GM18907 (cell line): ENCODE data around the gene UGT3A2.

ENCODE experiments used
- ATAC-seq: cut with Tn5 transposase; IDR thresholded peaks from one replicate; pipeline ENCODE4 v1.9.1; 2021; ENCODE audit warnings: mild to moderate bottlenecking, moderate library complexity; ENCODE audit not compliant: unreplicated experiment

The UGT3A2 gene

GRCh38 chr5:36066540-36067210 lies at the start of gene UGT3A2:
Gene UGT3A2 (minus strand): TSS chr5:36066882. CDS start chr5:36066789, 93 bp downstream.
- ATAC-seq, result no peak

DNA sequence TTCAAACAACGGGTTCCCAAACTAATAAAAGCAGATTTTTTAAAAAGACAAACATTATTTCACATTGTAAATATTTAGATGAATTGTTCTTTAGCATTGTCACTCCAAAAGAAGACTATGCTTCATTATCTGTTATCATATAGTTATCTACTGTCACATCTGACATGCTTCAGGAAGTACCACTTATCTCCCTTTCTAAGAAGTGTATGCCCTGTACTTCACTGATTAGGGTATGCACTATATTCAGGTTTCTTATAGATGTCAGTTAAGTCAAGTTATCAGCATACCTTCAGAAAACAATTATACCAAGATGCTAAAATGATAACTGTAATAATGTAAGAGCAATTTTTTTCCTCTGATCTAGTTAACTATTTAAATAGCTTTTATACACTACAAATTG lies 44.6 kb upstream of the UGT3A2 start:
- ATAC-seq, result no peak

GRCh38 chr5:36108758-36109460 lies 42.2 kb upstream of the UGT3A2 start:
- no peak for ATAC-seq

- ATAC-seq, result no peak
These were observed 39.1 kb upstream of the UGT3A2 start for GRCh38 chr5:36105819-36106218.

DNA sequence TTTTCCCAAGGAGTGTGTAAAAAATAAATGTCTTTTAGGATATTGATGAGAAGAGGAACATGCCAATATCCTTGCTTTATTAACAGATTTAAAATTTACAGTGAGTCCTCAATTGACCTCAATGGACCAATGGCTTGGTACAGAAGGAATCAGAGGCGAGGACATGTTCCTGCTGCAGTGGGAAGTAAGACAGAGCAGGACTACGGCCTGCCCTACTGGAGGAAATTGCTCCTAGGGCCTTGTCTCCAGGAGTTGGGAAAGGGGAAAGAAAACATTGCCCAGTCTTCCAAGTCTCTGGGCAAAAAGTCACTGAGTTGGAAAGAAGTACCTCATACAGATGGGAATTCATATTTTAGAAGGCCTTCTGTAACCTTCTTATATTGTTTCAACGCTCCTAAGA lies 33.1 kb upstream of the UGT3A2 start:
- no peak for ATAC-seq

- no peak for ATAC-seq
These were observed 29.8 kb upstream of the UGT3A2 start for GRCh38 chr5:36096486-36096885.

DNA sequence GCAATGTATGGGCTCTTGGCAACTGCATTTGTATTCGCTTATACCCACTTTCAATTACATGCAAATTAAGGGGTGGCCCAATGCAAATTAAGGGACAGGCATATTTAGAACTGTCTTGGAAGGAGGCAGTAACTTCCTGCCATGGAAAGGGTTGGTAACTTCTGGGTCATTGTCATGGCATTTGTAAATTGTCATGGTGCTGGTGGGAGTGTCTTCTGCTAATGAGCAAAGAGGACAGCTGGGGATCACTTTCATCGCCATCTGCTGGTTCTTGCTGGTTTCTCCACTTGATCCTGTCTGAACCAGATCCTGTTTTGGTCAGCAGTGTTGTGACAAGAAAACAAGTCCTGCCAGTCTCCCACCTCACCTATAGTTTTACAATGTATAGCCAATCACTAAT lies 23.3 kb upstream of the UGT3A2 start:
- peak; percentile 75 for ATAC-seq

DNA sequence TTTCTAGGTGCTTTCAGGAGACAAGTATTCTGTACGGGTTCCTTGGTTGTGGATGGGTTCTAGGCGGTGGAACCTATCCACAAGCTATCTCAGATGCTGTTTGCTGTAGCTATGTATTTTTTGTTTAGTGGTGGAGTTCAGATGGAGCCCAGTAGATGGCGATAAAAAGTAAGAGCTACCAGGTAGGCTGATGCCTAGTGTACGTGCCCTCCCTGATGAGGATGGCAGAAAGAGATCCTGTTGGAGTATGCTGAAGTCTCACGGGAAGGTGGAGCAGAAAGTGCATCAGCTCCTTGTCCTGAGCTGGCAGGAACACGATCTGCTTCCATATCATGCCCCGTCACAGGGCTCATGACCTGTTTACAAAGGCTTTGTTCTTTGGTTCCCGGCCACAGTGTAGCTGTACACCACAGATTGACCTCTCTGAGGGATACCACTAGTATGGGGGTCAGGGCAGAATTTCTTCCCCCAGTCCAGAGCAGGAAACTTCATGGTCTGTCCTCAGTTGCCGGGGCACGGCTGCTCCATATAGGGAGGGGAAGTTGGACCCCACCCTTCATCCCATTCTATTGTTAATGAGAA lies 12.6 kb upstream of the UGT3A2 start:
- peak; percentile 97 for ATAC-seq

DNA sequence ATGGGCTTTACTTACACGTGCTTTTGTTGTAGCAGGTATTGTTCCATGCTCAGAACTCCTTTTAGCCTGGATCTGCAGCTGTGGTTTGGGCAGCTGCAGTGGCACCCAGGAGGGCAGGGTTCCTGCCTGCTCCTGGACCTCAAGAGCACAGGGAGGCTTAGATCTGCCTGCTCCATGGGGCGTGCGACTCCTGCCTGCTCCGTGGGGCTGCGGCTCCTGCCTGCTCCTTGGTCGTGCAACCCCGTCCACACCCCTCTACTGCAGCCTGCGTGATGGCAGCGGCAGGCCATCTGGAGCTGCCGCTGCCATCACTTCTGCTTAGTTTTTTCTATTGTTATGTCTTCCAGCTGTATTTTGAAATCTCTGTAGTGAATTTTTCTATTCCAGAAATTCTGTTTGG lies 11.7 kb upstream of the UGT3A2 start:
- ATAC-seq, result no peak

DNA sequence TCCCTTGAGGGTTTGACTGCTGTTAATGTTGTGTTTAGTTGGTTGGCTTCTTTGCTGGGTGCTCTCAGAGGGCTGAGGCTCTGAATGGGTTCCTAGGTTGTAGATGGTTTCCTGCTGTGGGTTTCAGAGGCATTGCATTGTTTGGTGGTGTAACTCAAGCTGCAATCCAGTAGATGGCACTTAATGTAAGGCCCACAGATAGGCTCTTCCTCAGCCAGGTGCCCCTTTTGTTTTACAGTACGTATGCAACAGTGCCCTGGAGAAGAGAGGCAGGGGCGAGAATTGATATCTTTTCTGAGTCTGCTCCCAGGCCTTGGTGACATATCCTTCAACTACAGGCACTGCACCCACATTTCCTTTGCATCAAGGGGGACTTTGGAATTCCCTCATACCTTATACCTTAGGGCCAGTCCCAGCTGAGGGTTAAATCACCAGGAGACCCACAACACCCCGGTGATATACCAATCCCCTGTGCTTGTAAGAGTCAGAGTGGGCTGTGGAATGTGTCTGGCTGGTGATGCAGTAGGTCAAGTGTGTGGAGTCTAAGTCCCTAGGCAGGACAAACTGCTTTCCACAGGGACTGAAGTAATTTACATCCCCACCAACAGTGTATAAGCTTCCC lies 7.0 kb upstream of the UGT3A2 start:
- peak; percentile 89 for ATAC-seq

- peak; percentile 74 for ATAC-seq
These were observed 4.2 kb upstream of the UGT3A2 start for GRCh38 chr5:36070687-36071571.

- ATAC-seq, result no peak
These were observed 2.1 kb upstream of the UGT3A2 start for GRCh38 chr5:36068751-36069281.

DNA sequence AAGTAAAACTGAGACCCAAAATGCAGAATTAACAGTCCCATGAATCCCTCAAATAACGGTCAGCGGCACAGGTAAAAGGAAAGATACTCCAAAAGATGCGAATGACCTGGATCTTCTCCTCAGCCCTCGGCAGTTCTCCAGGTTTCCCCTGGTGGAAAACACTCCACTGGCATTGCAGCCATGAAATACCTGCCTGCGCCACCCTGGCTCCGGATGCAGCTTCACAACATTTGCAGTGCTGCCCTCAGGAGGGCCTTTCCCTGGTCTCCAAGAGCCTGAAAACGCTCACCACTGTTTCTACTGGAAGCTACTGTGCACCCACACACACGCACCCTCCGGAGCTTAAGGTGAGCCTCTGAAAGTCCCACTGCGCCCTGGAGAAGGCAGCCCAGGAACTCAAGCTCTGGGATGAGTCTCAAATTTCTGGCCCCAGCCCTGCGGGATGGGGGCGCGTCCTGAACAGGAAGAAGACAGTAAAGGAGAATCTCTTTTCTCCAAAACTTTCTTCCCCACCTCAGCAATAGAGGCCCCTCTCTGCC lies 612 bp downstream of the UGT3A2 start:
- no peak for ATAC-seq

GRCh38 chr5:36060420-36060887 lies 6.2 kb downstream of the UGT3A2 start:
- no peak for ATAC-seq

GRCh38 chr5:36059571-36060419 lies 6.9 kb downstream of the UGT3A2 start:
- ATAC-seq, result no peak

- ATAC-seq, result no peak
These were observed 7.9 kb downstream of the UGT3A2 start for GRCh38 chr5:36058776-36059175.

DNA sequence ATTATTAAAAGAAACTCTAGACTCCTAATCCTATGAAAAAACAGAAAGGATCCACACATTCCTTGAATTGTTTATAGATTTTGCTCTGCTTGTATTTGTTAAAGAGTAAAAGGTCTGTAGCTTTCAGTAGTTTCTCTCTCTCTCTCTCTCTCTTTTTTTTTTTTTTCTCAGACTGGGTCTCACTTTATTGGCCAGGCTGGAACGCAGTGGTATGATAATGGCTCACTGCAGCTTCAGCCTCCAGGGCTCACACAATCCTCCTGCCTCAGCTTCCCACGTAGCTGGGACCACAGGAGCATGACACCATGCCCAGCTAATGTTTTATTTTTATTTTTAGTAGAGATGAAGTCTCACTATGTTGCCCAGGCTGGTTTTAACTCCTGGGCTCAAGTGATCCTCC lies 9.3 kb downstream of the UGT3A2 start:
- ATAC-seq, result no peak

- no peak for ATAC-seq
These were observed 10.3 kb downstream of the UGT3A2 start for GRCh38 chr5:36056422-36056821.

DNA sequence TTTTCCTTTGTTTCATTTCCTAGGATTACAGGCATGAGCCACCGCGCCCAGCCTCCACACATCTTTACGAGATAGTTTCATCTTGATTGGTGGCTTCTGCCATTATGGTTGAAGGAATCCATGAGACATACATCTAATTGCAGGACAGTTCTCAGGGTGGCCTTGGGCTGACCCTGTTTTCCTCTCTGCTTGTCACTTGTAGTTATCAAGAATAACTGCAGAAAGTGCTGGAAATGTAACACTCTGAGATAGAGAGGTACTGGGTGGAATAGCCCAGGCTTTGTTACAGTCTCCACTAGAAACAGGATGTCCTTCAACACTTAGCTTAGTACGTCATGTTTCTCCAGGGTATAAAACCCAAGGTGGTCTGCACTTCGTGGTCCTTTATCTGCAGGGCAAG lies 10.7 kb downstream of the UGT3A2 start:
- no peak for ATAC-seq
